GM04504 (cell line): ENCODE measurements around the gene EMP1.
"Not testable (repeated sequence)": the region's sequence is repeated elsewhere in the genome, so short reads cannot be mapped to it uniquely, and the experiment has no call there.

ENCODE experiments used
- DNase-seq: peaks from one replicate; pipeline ENCODE4 v3.0.0-alpha.2; 2012; ENCODE audit warnings: low read depth

EMP1 gene

GRCh38 chr12:13258197-13258596, 61.7 kb downstream of the EMP1 start:
- no peak for DNase-seq

- no peak for DNase-seq
Measured at GRCh38 chr12:13258717-13259119, 62.2 kb downstream of the EMP1 start.

GRCh38 chr12:13259625-13260024, 63.1 kb downstream of the EMP1 start:
- not testable (repeated sequence) for DNase-seq

GRCh38 chr12:13267826-13268225, 71.3 kb downstream of the EMP1 start:
- not testable (repeated sequence) for DNase-seq

- DNase-seq, result no peak
Measured at GRCh38 chr12:13268581-13268980, 72.1 kb downstream of the EMP1 start.
